HFFc6 (cell line): ENCODE measurements around the gene MYZAP. TPM values are rescaled to one million over a fixed set of nuclear protein-coding genes. Genes with fewer than 3 reads are reported as not detected.

Experiments used
- DNase-seq: peaks from one replicate; pipeline ENCODE4 v3.0.0-alpha.2; 2018
- H3K27ac Mint-ChIP-seq: 2 replicates; pipeline ENCODE4 v1.8.0; 2020; ENCODE audit warnings: mild to moderate bottlenecking, mixed read lengths
- H3K27me3 Mint-ChIP-seq: 2 replicates; pipeline ENCODE4 v1.8.0; 2021; ENCODE audit warnings: mild to moderate bottlenecking, moderate library complexity, mixed read lengths; ENCODE audit not compliant: insufficient read depth
- H3K36me3 Mint-ChIP-seq: 2 replicates; pipeline ENCODE4 v1.8.0; 2021; ENCODE audit warnings: low read depth, mixed read lengths
- H3K4me1 Mint-ChIP-seq: 2 replicates; pipeline ENCODE4 v1.8.0; 2020; ENCODE audit warnings: low read depth, mixed read lengths
- H3K4me3 Mint-ChIP-seq: 2 replicates; pipeline ENCODE4 v1.8.0; 2020; ENCODE audit warnings: mild to moderate bottlenecking, moderate library complexity, mixed read lengths
- H3K9me3 Mint-ChIP-seq: 2 replicates; pipeline ENCODE4 v1.8.0; 2020; ENCODE audit warnings: mild to moderate bottlenecking, mixed read lengths
- total RNA-seq, 6 experiments: library from RNA; stranded (reverse); fragmentation: NEBNext Ultra II Directional; extraction: Animal tissue kit (Norgen Biotek cat#: 25700); gene quantifications; 2 replicates in 1 of 6; 3 replicates in 5 of 6; pipeline ENCODE4 v1.2.3, GENCODE V29; 2021
- TF ChIP-seq, protein P1 (sequence below): fragments of 200-600 bp; sonication (generic); IDR thresholded peaks from 2 replicates; pipeline ENCODE4 v1.5.0; 2021; ENCODE audit warnings: antibody characterized with exemption, mild to moderate bottlenecking

Gene MYZAP
- total RNA-seq, 6 experiments from 2014 or later = 0.12 TPM; not detected in 5

DNA sequence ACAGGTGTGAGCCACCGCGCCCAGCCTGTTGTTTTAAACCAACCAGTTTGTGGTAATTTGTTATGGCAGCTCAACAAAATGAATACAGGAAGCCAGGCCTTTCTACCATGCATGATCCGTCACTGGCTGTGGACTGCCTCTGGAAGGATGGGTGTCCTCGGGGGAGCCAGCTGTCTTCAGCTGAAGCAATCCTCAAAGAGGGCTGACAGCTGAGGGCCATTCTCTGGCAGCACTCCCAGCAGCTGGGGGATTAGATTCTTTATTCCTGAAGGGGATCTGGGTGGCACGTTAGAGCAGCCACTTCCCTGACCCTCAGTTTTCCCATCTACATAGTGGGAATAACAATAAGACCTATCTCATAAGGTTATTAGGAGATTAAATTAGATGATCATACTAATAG lies 139.2 kb downstream of the MYZAP start:
- H3K4me1 Mint-ChIP-seq = peaks cover 27% of the 10 kb centered on the region
- no peaks in the 10 kb centered on the region for H3K27me3 Mint-ChIP-seq
- H3K9me3 Mint-ChIP-seq = no peaks in the 10 kb centered on the region
- DNase-seq = no peak
- no peaks in the 10 kb centered on the region for H3K36me3 Mint-ChIP-seq
- TF ChIP-seq, protein P1, sequence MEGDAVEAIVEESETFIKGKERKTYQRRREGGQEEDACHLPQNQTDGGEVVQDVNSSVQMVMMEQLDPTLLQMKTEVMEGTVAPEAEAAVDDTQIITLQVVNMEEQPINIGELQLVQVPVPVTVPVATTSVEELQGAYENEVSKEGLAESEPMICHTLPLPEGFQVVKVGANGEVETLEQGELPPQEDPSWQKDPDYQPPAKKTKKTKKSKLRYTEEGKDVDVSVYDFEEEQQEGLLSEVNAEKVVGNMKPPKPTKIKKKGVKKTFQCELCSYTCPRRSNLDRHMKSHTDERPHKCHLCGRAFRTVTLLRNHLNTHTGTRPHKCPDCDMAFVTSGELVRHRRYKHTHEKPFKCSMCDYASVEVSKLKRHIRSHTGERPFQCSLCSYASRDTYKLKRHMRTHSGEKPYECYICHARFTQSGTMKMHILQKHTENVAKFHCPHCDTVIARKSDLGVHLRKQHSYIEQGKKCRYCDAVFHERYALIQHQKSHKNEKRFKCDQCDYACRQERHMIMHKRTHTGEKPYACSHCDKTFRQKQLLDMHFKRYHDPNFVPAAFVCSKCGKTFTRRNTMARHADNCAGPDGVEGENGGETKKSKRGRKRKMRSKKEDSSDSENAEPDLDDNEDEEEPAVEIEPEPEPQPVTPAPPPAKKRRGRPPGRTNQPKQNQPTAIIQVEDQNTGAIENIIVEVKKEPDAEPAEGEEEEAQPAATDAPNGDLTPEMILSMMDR = no peak
- no peak overlapping the region for H3K4me3 Mint-ChIP-seq
- no peak overlapping the region for H3K27ac Mint-ChIP-seq

DNA sequence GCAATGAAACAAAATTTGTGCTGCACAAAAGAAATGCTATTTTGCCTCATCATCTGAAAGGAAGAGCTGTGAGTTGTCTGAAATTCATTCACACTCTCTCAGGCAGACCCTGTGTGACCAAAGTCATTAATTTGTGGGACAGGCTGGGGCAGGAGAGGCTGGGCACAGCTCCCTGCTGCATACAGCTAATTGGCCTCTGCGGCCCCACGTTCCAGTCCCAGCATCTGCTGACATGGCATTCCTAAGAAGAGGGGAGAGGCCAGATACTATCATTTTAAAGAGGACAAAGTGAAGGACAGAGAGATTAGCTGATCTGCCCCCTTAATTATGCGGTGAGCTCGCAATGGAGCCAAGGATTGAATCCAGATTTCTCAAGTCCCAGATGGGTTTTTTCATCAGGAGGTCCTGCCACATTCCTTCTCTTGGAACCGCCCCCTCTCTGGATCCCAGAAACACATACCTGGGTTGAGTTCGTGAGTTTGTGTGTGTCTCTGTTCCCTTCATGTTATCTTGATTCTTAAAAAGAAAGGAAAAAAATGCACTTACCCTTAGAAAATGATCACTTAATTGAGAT lies 139.9 kb downstream of the MYZAP start:
- peaks cover under 1% of the 10 kb centered on the region; the same call in 1 of the 2 replicates for H3K36me3 Mint-ChIP-seq
- no peaks in the 10 kb centered on the region for H3K9me3 Mint-ChIP-seq
- H3K4me1 Mint-ChIP-seq = peaks cover 22% of the 10 kb centered on the region
- no peak overlapping the region for H3K4me3 Mint-ChIP-seq
- TF ChIP-seq, protein P1 = no peak
- DNase-seq = no peak
- no peak overlapping the region for H3K27ac Mint-ChIP-seq
- no peaks in the 10 kb centered on the region for H3K27me3 Mint-ChIP-seq

DNA sequence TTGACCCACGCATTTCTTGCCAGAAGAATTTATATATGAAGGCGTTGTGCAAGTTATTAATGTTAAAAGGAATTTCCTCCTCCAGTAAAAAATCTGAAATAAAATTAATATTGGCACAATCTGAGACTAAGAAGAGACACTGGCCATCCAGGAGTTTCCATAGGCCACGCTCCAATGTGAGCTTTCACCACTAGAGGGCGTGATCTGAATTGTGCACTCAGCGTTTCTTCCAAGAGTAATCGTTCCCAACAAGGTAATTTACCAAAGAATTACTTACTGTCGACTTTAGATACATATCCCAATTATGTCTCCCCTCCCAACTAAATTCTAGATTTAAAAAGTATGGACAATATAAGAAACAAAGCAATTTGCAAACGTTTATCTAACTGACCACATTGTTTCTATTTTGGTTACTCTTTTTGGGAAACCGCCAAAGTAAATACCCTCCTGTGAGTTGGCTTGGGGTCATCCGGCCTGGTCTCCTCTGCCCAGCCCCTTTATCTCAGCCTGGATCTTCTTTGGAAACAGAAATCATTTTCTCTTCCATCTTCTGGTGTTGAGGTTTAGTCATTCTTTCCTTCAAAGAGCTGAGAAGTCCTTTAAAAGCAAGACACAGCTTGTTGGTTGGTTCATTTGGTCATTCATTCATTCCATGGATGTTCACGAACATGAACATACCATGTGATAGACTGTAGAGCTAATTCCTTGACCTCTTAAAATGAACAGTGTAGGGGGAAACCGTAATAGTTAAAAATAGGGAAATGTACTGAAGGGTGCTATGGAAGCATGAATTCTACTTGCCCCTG lies 141.0 kb downstream of the MYZAP start:
- TF ChIP-seq, protein P1 = peak; percentile 98
- Mint-ChIP-seq H3K27ac (no peak overlapping the region), H3K36me3 (peaks cover 7% of the 10 kb centered on the region), H3K27me3 (no peaks in the 10 kb centered on the region), H3K4me3 (no peak overlapping the region), H3K9me3 (0 out of 2 replicates have a peak, but pooled peaks cover 4% of the 10 kb centered on the region), H3K4me1 (peaks cover 11% of the 10 kb centered on the region)
- DNase-seq = peak; percentile 54

DNA sequence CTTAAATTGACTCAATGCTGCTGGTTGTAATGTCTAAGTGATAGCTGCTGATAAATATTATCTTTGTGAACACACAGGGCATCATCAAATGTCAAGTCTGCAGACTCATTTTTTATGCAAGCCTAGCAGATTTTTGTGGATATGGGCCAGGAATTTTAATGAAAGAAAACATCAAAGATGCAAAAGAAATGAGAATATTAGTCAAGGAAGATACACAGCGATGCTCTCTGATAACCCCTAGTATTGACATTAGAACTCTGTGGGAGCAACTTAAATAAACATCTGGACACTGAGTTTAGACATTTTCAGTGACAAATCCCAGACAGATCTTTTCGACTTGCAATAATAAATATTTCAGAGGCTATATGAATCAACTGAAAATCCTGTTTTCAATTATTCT lies 143.2 kb downstream of the MYZAP start:
- peaks cover 11% of the 10 kb centered on the region for H3K4me1 Mint-ChIP-seq
- no peak overlapping the region for H3K27ac Mint-ChIP-seq
- H3K36me3 Mint-ChIP-seq = peaks cover 7% of the 10 kb centered on the region

More for the DNA sequence above, 143.2 kb downstream of the MYZAP start:
- Mint-ChIP-seq H3K27me3 (no peaks in the 10 kb centered on the region), H3K4me3 (no peak overlapping the region), H3K9me3 (0 out of 2 replicates have a peak, but pooled peaks cover 4% of the 10 kb centered on the region)
- TF ChIP-seq, protein P1 = no peak
- DNase-seq = no peak

Other genes with a start within 250 kb of the MYZAP start
- under 1 TPM in 4 of 6 experiments, not detected in 2; 0.05 to 0.20 (median 0.10) TPM for gene CGNL1, start 215.4 kb upstream of the MYZAP start, total RNA-seq
- 10 to 100 TPM; 66.5 to 77.7 (median 72.1) TPM for gene POLR2M, start 114.8 kb downstream of the MYZAP start, total RNA-seq